Measurements from ENCODE around the gene JADE2.

GRCh38 chr5:134527156-134527960 is 1.9 kb downstream of the JADE2 start:
- TF ChIP-seq CTCF (tag by site-specific recombination; IDR thresholded peaks at IDR 0.05) (peak; percentile 83), OVOL3 (tag by site-specific recombination; IDR thresholded peaks at IDR 0.05) (no peak), ZSCAN23 (tag by site-specific recombination; IDR thresholded peaks at IDR 0.05) (no peak), ZNF555 (tag by site-specific recombination; conservative IDR thresholded peaks at IDR 0.05) (no peak), ZNF202 (tag by site-specific recombination; IDR thresholded peaks at IDR 0.05; ENCODE audit: borderline replicate concordance) (no peak), ZBTB17 (tag by site-specific recombination; IDR thresholded peaks at IDR 0.05) (no peak), ZNF133 (tag by site-specific recombination; IDR thresholded peaks at IDR 0.05) (no peak), ZNF391 (tag by site-specific recombination; IDR thresholded peaks at IDR 0.05; ENCODE audit: borderline replicate concordance, low read depth) (no peak), ZFP3 (tag by site-specific recombination; IDR thresholded peaks at IDR 0.05; ENCODE audit: low read depth) (no peak), GLI4 (tag by site-specific recombination; IDR thresholded peaks at IDR 0.05) (no peak)
- TF ChIP-seq, protein P1, sequence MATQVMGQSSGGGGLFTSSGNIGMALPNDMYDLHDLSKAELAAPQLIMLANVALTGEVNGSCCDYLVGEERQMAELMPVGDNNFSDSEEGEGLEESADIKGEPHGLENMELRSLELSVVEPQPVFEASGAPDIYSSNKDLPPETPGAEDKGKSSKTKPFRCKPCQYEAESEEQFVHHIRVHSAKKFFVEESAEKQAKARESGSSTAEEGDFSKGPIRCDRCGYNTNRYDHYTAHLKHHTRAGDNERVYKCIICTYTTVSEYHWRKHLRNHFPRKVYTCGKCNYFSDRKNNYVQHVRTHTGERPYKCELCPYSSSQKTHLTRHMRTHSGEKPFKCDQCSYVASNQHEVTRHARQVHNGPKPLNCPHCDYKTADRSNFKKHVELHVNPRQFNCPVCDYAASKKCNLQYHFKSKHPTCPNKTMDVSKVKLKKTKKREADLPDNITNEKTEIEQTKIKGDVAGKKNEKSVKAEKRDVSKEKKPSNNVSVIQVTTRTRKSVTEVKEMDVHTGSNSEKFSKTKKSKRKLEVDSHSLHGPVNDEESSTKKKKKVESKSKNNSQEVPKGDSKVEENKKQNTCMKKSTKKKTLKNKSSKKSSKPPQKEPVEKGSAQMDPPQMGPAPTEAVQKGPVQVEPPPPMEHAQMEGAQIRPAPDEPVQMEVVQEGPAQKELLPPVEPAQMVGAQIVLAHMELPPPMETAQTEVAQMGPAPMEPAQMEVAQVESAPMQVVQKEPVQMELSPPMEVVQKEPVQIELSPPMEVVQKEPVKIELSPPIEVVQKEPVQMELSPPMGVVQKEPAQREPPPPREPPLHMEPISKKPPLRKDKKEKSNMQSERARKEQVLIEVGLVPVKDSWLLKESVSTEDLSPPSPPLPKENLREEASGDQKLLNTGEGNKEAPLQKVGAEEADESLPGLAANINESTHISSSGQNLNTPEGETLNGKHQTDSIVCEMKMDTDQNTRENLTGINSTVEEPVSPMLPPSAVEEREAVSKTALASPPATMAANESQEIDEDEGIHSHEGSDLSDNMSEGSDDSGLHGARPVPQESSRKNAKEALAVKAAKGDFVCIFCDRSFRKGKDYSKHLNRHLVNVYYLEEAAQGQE (tag by site-specific recombination; IDR thresholded peaks at IDR 0.05) = no peak
- TF ChIP-seq, protein P2, sequence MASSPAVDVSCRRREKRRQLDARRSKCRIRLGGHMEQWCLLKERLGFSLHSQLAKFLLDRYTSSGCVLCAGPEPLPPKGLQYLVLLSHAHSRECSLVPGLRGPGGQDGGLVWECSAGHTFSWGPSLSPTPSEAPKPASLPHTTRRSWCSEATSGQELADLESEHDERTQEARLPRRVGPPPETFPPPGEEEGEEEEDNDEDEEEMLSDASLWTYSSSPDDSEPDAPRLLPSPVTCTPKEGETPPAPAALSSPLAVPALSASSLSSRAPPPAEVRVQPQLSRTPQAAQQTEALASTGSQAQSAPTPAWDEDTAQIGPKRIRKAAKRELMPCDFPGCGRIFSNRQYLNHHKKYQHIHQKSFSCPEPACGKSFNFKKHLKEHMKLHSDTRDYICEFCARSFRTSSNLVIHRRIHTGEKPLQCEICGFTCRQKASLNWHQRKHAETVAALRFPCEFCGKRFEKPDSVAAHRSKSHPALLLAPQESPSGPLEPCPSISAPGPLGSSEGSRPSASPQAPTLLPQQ (tag by site-specific recombination; IDR thresholded peaks at IDR 0.05) = no peak
